A549 (cell line): ENCODE data around the gene ELAVL1. TPM values are rescaled to one million over a fixed set of nuclear protein-coding genes. Genes with fewer than 3 reads are reported as not detected.

ENCODE experiments used
- ATAC-seq, 2 experiments: fragments of 200-7000 bp in 1 of 2; fragments of >200 bp in 1 of 2; cut with Nextera tagmentation in 1 of 2; cut with Tn5 transposase in 1 of 2; 3 replicates each; pipeline versions ENCODE4 v1.8.0 to v1.9.1; 2018 to 2020; ENCODE audit warnings: mild to moderate bottlenecking in 1 of 2, moderate library complexity in 1 of 2
- CTCF ChIA-PET: fragments of 300-600 bp; sonication (Branson Sonifier 250); formaldehyde crosslinking; extraction: SDS; loops from one replicate; lab custom pipeline; 2021; ENCODE audit warnings: antibody characterized with exemption, inconsistent platforms; lab: Yijun Ruan, JAX
- POLR2A ChIA-PET: fragments of 350-600 bp; formaldehyde crosslinking; extraction: SDS; loops from one replicate; lab custom pipeline; 2021; ENCODE audit warnings: antibody characterized with exemption, inconsistent platforms; lab: Yijun Ruan, JAX
- DNase-seq, 2 experiments: peaks; one replicate each; pipeline versions ENCODE4 v3.0.0 to v3.0.0-alpha.2; 2011 to 2016; ENCODE audit warnings: low read depth in 1 of 2, low spot score in 1 of 2
- FAIRE-seq: peaks from 2 replicates; lab custom pipeline; 2011; peaks lifted over from hg19 to GRCh38; lab: Jason Lieb, UNC
- H3K27ac ChIP-seq, 2 experiments: fragments of >200 bp; sonication (Bioruptor Twin); formaldehyde crosslinking; 3 replicates each; pipeline ENCODE4 v1.5.1; 2016 to 2017
- H3K4me1 ChIP-seq: fragments of >200 bp; sonication (Bioruptor Twin); formaldehyde crosslinking; 3 replicates; pipeline ENCODE4 v1.6.1; 2016
- H3K4me2 ChIP-seq: fragments of >200 bp; sonication (Bioruptor Twin); formaldehyde crosslinking; 3 replicates; pipeline ENCODE4 v1.6.1; 2016
- H3K4me3 ChIP-seq: fragments of >200 bp; sonication (Bioruptor Twin); formaldehyde crosslinking; 3 replicates; pipeline ENCODE4 v1.5.1; 2016
- H3K9me3 ChIP-seq: fragments of >200 bp; sonication (Bioruptor Twin); formaldehyde crosslinking; 3 replicates; pipeline ENCODE4 v1.6.1; 2016
- ATOH8 ChIP-seq: fragments of 250-450 bp; sonication (Bioruptor Pico); IDR thresholded peaks from 2 replicates; pipeline ENCODE4 v1.5.0; 2020; ENCODE audit warnings: low read depth, mild to moderate bottlenecking, moderate library complexity
- CBX2 ChIP-seq: fragments of 200-600 bp; sonication (generic); IDR thresholded peaks from 2 replicates; pipeline ENCODE4 v1.6.1; 2016; ENCODE audit warnings: low read depth, mild to moderate bottlenecking, borderline replicate concordance
- CEBPB ChIP-seq, 2 experiments: fragments of >200 bp in 1 of 2; sonication (Bioruptor Twin) in 1 of 2; formaldehyde crosslinking in 1 of 2; IDR thresholded peaks; 2 replicates each; pipeline ENCODE4 v1.6.1; 2012 to 2016
- FOSL2 ChIP-seq, 2 experiments: fragments of 450-650 bp in 1 of 2; fragments of >200 bp in 1 of 2; sonication (Bioruptor Twin) in 1 of 2; formaldehyde crosslinking; IDR thresholded peaks; 2 replicates each; pipeline versions ENCODE4 v1.5.0 to v1.6.1; 2016 to 2020; ENCODE audit warnings: mild to moderate bottlenecking in 1 of 2, moderate library complexity in 1 of 2
- HOXA7 ChIP-seq: fragments of 250-450 bp; sonication (Bioruptor Pico); IDR thresholded peaks from 2 replicates; pipeline ENCODE4 v1.5.0; 2020; ENCODE audit warnings: mild to moderate bottlenecking, moderate library complexity
- HOXB13 ChIP-seq: fragments of 250-450 bp; sonication (Bioruptor Pico); IDR thresholded peaks from 2 replicates; pipeline ENCODE4 v1.5.0; 2020; ENCODE audit warnings: low read depth, mild to moderate bottlenecking, moderate library complexity
- KDM1A ChIP-seq: fragments of 200-600 bp; sonication (generic); IDR thresholded peaks from 2 replicates; pipeline ENCODE4 v1.6.1; 2016; ENCODE audit warnings: low read depth, mild to moderate bottlenecking
- KDM5A ChIP-seq: fragments of 200-600 bp; sonication (generic); IDR thresholded peaks from 2 replicates; pipeline ENCODE4 v1.6.1; 2016; ENCODE audit warnings: antibody characterized with exemption, mild to moderate bottlenecking
- PHF8 ChIP-seq: fragments of 200-600 bp; sonication (generic); IDR thresholded peaks from 2 replicates; pipeline ENCODE4 v1.6.1; 2016; ENCODE audit warnings: low read depth, mild to moderate bottlenecking, antibody characterized with exemption, moderate library complexity, borderline replicate concordance
- SMC3 ChIP-seq: fragments of >200 bp; sonication (Bioruptor Twin); formaldehyde crosslinking; IDR thresholded peaks from 3 replicates; pipeline ENCODE4 v1.6.1; 2018; ENCODE audit warnings: inconsistent platforms
- SREBF2 ChIP-seq: fragments of 450-650 bp; IDR thresholded peaks from 2 replicates; pipeline ENCODE4 v1.6.1; 2014; ENCODE audit warnings: mild to moderate bottlenecking, moderate library complexity
- ZNF302 ChIP-seq: fragments of 250-450 bp; sonication (Bioruptor Pico); IDR thresholded peaks from 2 replicates; pipeline ENCODE4 v1.9.0; 2021; ENCODE audit warnings: inconsistent platforms, mild to moderate bottlenecking, moderate library complexity
- WGBS: methylation state at CpG from one replicate; pipeline ENCODE4 v1.1.6; 2017; ENCODE audit errors: missing lambda C conversion rate; 5-methylcytosine and 5-hydroxymethylcytosine counted together
- polyA plus RNA-seq, 4 experiments: library from polyadenylated mRNA; depleted of rRNA in 3 of 4; stranded (reverse); fragments of >200 nt; fragmentation: RNase III in 1 of 4; extraction: RNeasy Plus Mini Kit Qiagen cat#74134 plus additional on column Dnase treatment in 1 of 4; gene quantifications; 2 replicates in 3 of 4; 3 replicates in 1 of 4; pipeline ENCODE4 v1.2.3, GENCODE V29; 2011 to 2017
- TF ChIP-seq, protein P1 (sequence below): fragments of >200 bp; sonication (Bioruptor Twin); formaldehyde crosslinking; IDR thresholded peaks from 3 replicates; pipeline ENCODE4 v1.5.1; 2016
- TF ChIP-seq, protein P2 (sequence below): fragments of 250-450 bp; sonication (Bioruptor Pico); IDR thresholded peaks from 2 replicates; pipeline ENCODE4 v1.5.0; 2021; ENCODE audit warnings: mild to moderate bottlenecking, moderate library complexity, borderline replicate concordance

Gene ELAVL1
- polyA plus RNA-seq, 2 of the 4 experiments (the other 2 are of a cell fraction) = 39.3 to 55.6 TPM

DNA sequence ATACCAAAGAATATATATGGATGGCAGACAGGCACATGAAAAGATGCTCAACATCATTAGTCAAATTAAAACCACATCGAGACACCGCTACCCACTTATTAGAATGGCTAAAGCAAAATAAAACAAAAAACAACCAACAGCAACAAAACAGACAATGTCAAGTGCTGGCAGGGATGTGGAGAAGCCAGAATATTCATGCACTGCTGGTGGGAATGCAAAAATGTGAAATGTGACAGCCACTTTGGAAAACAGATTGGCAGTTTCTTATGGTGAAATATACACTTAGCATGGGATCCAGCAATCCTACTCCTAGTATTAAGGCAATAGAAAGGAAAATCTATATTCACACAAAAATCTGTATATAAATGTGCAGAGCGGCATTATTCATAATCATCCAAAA, 8.6 kb downstream of the ELAVL1 start:
- no peak for ATAC-seq
- no peaks in the 10 kb centered on the region for H3K9me3 ChIP-seq
- no peak overlapping the region for H3K27ac ChIP-seq
- H3K4me3 ChIP-seq = no peak overlapping the region
- no peak for FAIRE-seq
- no peak overlapping the region for H3K4me2 ChIP-seq
- WGBS = 95% methylated on average over 3 of the region's 3 CpGs
- CTCF ChIA-PET = no interaction called here
- TF ChIP-seq, protein P1, sequence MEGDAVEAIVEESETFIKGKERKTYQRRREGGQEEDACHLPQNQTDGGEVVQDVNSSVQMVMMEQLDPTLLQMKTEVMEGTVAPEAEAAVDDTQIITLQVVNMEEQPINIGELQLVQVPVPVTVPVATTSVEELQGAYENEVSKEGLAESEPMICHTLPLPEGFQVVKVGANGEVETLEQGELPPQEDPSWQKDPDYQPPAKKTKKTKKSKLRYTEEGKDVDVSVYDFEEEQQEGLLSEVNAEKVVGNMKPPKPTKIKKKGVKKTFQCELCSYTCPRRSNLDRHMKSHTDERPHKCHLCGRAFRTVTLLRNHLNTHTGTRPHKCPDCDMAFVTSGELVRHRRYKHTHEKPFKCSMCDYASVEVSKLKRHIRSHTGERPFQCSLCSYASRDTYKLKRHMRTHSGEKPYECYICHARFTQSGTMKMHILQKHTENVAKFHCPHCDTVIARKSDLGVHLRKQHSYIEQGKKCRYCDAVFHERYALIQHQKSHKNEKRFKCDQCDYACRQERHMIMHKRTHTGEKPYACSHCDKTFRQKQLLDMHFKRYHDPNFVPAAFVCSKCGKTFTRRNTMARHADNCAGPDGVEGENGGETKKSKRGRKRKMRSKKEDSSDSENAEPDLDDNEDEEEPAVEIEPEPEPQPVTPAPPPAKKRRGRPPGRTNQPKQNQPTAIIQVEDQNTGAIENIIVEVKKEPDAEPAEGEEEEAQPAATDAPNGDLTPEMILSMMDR = no peak
- TF ChIP-seq HOXA7 (CRISPR knock-in tag) (no peak), PHF8 (no peak), KDM1A (no peak), ATOH8 (CRISPR knock-in tag) (no peak), SREBF2 (no peak)
- TF ChIP-seq, protein P2, sequence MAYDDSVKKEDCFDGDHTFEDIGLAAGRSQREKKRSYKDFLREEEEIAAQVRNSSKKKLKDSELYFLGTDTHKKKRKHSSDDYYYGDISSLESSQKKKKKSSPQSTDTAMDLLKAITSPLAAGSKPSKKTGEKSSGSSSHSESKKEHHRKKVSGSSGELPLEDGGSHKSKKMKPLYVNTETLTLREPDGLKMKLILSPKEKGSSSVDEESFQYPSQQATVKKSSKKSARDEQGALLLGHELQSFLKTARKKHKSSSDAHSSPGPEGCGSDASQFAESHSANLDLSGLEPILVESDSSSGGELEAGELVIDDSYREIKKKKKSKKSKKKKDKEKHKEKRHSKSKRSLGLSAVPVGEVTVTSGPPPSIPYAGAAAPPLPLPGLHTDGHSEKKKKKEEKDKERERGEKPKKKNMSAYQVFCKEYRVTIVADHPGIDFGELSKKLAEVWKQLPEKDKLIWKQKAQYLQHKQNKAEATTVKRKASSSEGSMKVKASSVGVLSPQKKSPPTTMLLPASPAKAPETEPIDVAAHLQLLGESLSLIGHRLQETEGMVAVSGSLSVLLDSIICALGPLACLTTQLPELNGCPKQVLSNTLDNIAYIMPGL (CRISPR knock-in tag) = no peak
- POLR2A ChIA-PET = no interaction called here
- peaks cover 6% of the 10 kb centered on the region; the same call in 1 of the 3 replicates for H3K4me1 ChIP-seq
- DNase-seq = no peak

DNA sequence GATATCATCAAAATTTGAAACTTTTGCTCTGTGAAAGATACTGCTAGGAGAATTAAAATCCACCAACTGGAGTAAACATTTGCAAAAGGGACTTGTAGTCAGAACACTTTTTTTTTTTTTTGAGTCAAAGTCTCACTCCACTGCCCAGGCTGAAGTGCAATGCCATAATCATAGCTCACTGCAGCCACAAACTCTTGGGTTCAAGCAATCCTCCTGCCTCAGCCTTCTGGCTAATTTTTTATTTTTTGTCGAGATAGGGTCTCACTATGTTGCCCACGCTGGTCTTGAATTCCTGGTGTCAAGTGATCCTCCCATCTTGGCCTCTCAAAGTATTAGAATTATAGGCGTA, 9.7 kb downstream of the ELAVL1 start:
- H3K4me3 ChIP-seq = no peak overlapping the region
- POLR2A ChIA-PET = no interaction called here
- TF ChIP-seq KDM5A (no peak), ZNF302 (CRISPR knock-in tag) (no peak)
- TF ChIP-seq, all 56 proteins: peak for 0
- Histone ChIP-seq H3K27ac (no peak overlapping the region), H3K4me2 (no peak overlapping the region), H3K9me3 (no peaks in the 10 kb centered on the region), H3K4me1 (peaks cover 5% of the 10 kb centered on the region; the same call in 1 of the 3 replicates)
- WGBS = 91% methylated on average over 3 of the region's 3 CpGs
- no peak for DNase-seq
- FAIRE-seq = no peak
- no peak for ATAC-seq
- CTCF ChIA-PET = interaction anchor here (1.0 to 1.5 kb wide), 2 partner anchors 9 to 25 kb away, joined by 3 to 4 read pairs; no protein-coding TSS in a partner anchor

- no peaks in the 10 kb centered on the region for H3K9me3 ChIP-seq
- H3K27ac ChIP-seq = no peak overlapping the region
- ChIA-PET CTCF (interaction anchor here (0.7 to 1.5 kb wide), 5 partner anchors 10 to 258 kb away, joined by 3 to 5 read pairs (median 3); no protein-coding TSS in a partner anchor), POLR2A (no interaction called here)
- peaks cover 5% of the 10 kb centered on the region; the same call in 1 of the 3 replicates for H3K4me1 ChIP-seq
- FAIRE-seq (no peak), DNase-seq (no peak), ATAC-seq (no peak)
- H3K4me3 ChIP-seq = no peak overlapping the region
- H3K4me2 ChIP-seq = no peak overlapping the region
- TF ChIP-seq HOXB13 (no peak), FOSL2 (IDR thresholded peaks at IDR 0.05) (no peak), FOSL2 (CRISPR knock-in tag; IDR thresholded peaks at IDR 0.05) (no peak), CBX2 (no peak), SMC3 (no peak), KDM5A (no peak), CEBPB (IDR thresholded peaks at IDR 0.05) (no peak)
- 82% methylated on average over 9 of the region's 9 CpGs for WGBS
These were observed 10.3 kb downstream of the ELAVL1 start for GRCh38 chr19:7994928-7995809.
